CD4-positive, alpha-beta T cell (primary cell): ENCODE data around the gene SND1. TPM values are rescaled to one million over a fixed set of nuclear protein-coding genes. Genes with fewer than 3 reads are reported as not detected.

Experiments
- ATAC-seq: fragments of 200-7000 bp; cut with Tn5 transposase; one replicate; pipeline ENCODE4 v1.10.0; 2022; ENCODE audit warnings: mild to moderate bottlenecking; ENCODE audit not compliant: poor library complexity
- CTCF ChIA-PET: fragments of 350-600 bp; sonication (Branson Sonifier 250); formaldehyde crosslinking; loops from one replicate; lab custom pipeline; 2021; ENCODE audit warnings: antibody characterized with exemption, inconsistent platforms; lab: Charles Lee
- POLR2A ChIA-PET: fragments of 350-600 bp; sonication (Branson Sonifier 250); formaldehyde crosslinking; loops from one replicate; lab custom pipeline; 2021; ENCODE audit warnings: antibody characterized with exemption, inconsistent platforms; lab: Charles Lee
- DNase-seq, 14 experiments: peaks; one replicate each; pipeline ENCODE4 v3.0.0-alpha.2; 2013 to 2020; ENCODE audit warnings: mixed read lengths in 2 of 14
- H3K27ac ChIP-seq, 2 donors: one replicate each; pipeline versions ENCODE4 v1.5.1 to v1.7.0; 2013; ENCODE audit warnings: low read length in 2 of 2, low read depth in 1 of 2, mild to moderate bottlenecking in 1 of 2
- H3K27me3 ChIP-seq, 2 experiments: 1 replicate in 1 of 2; 2 replicates in 1 of 2; pipeline versions ENCODE4 v1.6.1 to v1.7.0; 2013; ENCODE audit warnings: low read length in 2 of 2, control low read depth in 1 of 2, mild to moderate bottlenecking in 1 of 2, moderate library complexity in 1 of 2; ENCODE audit not compliant: insufficient read depth in 2 of 2, control insufficient read depth in 1 of 2
- H3K36me3 ChIP-seq: one replicate; pipeline ENCODE4 v1.6.1; 2013; ENCODE audit warnings: low read length, control low read depth; ENCODE audit not compliant: insufficient read depth
- H3K4me1 ChIP-seq: one replicate; pipeline ENCODE4 v1.6.1; 2013; ENCODE audit warnings: low read length, control low read depth; ENCODE audit not compliant: insufficient read depth
- H3K4me3 ChIP-seq: one replicate; pipeline ENCODE4 v1.5.1; 2013; ENCODE audit warnings: mild to moderate bottlenecking, low read length, moderate library complexity
- H3K9me3 ChIP-seq, 2 experiments: 1 replicate in 1 of 2; 2 replicates in 1 of 2; pipeline versions ENCODE4 v1.6.1 to v1.7.0; 2013; ENCODE audit warnings: low read length in 2 of 2, mild to moderate bottlenecking in 2 of 2, control low read depth in 1 of 2, moderate library complexity in 1 of 2; ENCODE audit not compliant: control insufficient read depth in 1 of 2, insufficient read depth in 1 of 2
- H3K27ac Mint-ChIP-seq: one replicate; pipeline ENCODE4 v1.8.0; 2020; ENCODE audit warnings: mixed read lengths
- H3K27me3 Mint-ChIP-seq: one replicate; pipeline ENCODE4 v1.8.0; 2021; ENCODE audit warnings: mixed read lengths
- H3K36me3 Mint-ChIP-seq: one replicate; pipeline ENCODE4 v1.8.0; 2021; ENCODE audit warnings: low read depth, mixed read lengths
- H3K4me1 Mint-ChIP-seq: one replicate; pipeline ENCODE4 v1.8.0; 2021; ENCODE audit warnings: low read depth, mixed read lengths
- H3K4me3 Mint-ChIP-seq: one replicate; pipeline ENCODE4 v1.8.0; 2020; ENCODE audit warnings: mild to moderate bottlenecking, mixed read lengths
- H3K9me3 Mint-ChIP-seq: one replicate; pipeline ENCODE4 v1.8.0; 2020; ENCODE audit warnings: mixed read lengths
- intact Hi-C, 2 experiments: fragments of 100-400 bp; cut with DNase I in 1 of 2; cut with micrococcal nuclease in 1 of 2; formaldehyde crosslinking; loops; one replicate each; pipeline versions ENCODE4 v1.15.1 to v1.9.0; 2023 to 2025; cut with DNase I, micrococcal nuclease
- total RNA-seq, 174 experiments: library from RNA in 2 of 174; stranded (reverse) in 2 of 174; gene quantifications; one replicate each; pipeline ENCODE4 v1.2.3 and lab custom pipeline; 2021 to 2026
- TF ChIP-seq, protein P1 (sequence below): fragments of 200-600 bp; IDR thresholded peaks from one replicate; pipeline ENCODE4 v1.8.0; 2022; ENCODE audit warnings: antibody characterized with exemption, mild to moderate bottlenecking

Gene SND1
- total RNA-seq, 2 experiments from 2014 or later: 104 to 113 TPM

DNA sequence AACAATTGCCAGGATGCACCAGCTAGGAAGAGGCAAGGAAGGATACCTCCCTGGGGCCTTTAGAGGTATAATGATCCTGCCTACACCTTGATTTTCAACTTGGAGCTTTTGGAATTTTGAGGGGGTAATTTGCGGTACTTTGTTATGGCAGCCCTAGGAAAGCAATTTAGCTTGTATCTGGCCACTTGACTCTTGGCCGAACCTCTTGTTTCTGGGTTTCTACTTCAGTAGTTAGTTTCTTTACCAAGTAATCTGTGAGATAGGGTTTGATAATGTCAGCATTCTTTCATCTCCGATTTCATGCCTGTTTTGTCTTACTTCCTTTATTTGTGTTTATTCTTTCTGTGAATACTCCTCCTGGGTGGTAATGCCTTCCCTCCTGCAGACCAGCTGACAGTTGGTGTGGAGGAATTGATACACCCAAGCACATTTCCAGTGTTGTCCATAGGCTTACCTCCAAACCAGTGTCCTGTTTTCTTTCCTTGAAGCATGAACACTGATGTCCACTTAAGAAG is 163.7 kb downstream of the SND1 start:
- ChIA-PET POLR2A (no interaction called here), CTCF (interaction anchor here (0.7 kb wide), 2 partner anchors 27 to 71 kb away, joined by 3 read pairs; no protein-coding TSS in a partner anchor)
- Histone ChIP-seq H3K36me3 (peaks cover 2% of the 10 kb centered on the region), H3K27me3 (no peaks in the 10 kb centered on the region), H3K9me3 (no peaks in the 10 kb centered on the region), H3K4me3 (no peak overlapping the region), H3K4me1 (no peaks in the 10 kb centered on the region), H3K27ac (no peak overlapping the region)
- no peak overlapping the region for H3K4me3 Mint-ChIP-seq
- intact Hi-C loops: no loop called here
- TF ChIP-seq, protein P1, sequence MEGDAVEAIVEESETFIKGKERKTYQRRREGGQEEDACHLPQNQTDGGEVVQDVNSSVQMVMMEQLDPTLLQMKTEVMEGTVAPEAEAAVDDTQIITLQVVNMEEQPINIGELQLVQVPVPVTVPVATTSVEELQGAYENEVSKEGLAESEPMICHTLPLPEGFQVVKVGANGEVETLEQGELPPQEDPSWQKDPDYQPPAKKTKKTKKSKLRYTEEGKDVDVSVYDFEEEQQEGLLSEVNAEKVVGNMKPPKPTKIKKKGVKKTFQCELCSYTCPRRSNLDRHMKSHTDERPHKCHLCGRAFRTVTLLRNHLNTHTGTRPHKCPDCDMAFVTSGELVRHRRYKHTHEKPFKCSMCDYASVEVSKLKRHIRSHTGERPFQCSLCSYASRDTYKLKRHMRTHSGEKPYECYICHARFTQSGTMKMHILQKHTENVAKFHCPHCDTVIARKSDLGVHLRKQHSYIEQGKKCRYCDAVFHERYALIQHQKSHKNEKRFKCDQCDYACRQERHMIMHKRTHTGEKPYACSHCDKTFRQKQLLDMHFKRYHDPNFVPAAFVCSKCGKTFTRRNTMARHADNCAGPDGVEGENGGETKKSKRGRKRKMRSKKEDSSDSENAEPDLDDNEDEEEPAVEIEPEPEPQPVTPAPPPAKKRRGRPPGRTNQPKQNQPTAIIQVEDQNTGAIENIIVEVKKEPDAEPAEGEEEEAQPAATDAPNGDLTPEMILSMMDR: no peak
- no peaks in the 10 kb centered on the region for H3K27me3 Mint-ChIP-seq
- peaks cover 1% of the 10 kb centered on the region for H3K36me3 Mint-ChIP-seq
- ATAC-seq (no peak), DNase-seq (no peak)
- H3K9me3 Mint-ChIP-seq: no peaks in the 10 kb centered on the region
- H3K27ac Mint-ChIP-seq: no peak overlapping the region
- H3K4me1 Mint-ChIP-seq: peaks cover 76% of the 10 kb centered on the region

DNA sequence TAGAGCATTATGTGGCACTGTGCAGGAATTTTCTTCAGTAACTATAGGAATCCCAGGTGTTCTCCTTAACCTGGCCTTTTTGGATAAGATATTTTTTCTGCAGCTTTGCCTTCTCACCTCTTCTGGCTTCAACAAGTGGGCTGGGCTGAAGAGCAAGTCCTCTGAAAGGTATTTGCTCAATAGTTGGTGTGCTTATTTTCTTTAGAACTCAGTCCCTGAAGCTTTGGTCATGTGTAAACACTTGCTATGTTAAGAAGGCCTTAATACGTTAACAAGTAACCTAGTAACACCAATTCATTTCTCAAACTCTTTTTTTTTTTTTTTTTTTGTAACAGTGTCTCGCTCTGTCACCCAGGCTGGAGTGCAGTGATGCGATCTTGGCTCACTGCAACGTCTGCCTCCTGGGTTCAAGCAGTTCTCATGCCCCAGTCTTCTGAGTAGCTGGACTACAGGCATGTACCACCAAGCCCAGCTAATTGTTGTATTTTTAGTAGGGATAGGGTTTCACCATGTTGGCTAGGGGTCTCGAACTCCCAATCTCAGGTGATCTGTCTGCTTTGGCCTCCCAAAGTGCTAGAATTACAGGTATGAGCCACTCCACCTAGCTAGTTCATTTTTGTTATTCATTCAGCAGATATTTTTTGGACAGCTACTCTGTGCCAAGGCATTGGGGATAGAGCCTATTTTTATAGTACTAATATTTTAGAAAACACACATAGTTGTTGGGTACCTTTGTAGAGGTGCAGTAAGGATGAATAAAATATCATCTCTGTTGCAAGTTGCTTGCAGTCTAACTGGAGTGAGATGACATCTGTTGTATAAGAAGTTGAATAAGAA is 164.6 kb downstream of the SND1 start:
- no peaks in the 10 kb centered on the region for H3K36me3 ChIP-seq
- intact Hi-C loops: no loop called here
- Mint-ChIP-seq H3K27me3 (no peaks in the 10 kb centered on the region), H3K9me3 (no peaks in the 10 kb centered on the region), H3K36me3 (no peaks in the 10 kb centered on the region), H3K4me1 (peaks cover 78% of the 10 kb centered on the region), H3K27ac (no peak overlapping the region), H3K4me3 (no peak overlapping the region)
- H3K27ac ChIP-seq: no peak overlapping the region
- no peaks in the 10 kb centered on the region for H3K4me1 ChIP-seq
- no peaks in the 10 kb centered on the region for H3K27me3 ChIP-seq
- no peak for DNase-seq
- no peak for ATAC-seq
- no peaks in the 10 kb centered on the region for H3K9me3 ChIP-seq
- TF ChIP-seq, protein P1: no peak
- ChIA-PET POLR2A (interaction anchor here (0.7 kb wide), 1 partner anchor 11 kb away, joined by 3 read pairs; no protein-coding TSS in a partner anchor), CTCF (interaction anchor here (0.7 kb wide), 2 partner anchors 28 to 70 kb away, joined by 3 read pairs; no protein-coding TSS in a partner anchor)
- no peak overlapping the region for H3K4me3 ChIP-seq

DNA sequence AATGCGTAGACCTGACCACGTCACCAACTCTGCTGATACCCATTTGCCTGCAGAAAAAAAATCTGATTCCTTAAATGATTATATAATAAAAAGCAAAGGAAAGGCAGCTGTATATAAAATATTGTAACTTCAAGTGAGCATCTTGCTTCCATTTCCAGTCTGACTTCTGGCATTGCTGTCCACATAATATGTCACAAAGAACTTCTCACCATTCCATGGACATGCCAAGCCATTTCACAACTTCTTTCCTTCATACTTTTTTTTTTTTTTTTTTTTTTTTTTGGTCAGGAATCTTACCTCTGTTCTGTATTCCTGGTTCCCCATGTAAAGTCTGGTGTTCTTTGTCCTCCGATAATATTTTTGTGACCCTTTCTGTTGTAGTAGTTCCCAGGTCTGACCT is 165.5 kb downstream of the SND1 start:
- Mint-ChIP-seq H3K27me3 (no peaks in the 10 kb centered on the region), H3K9me3 (no peaks in the 10 kb centered on the region), H3K4me3 (no peak overlapping the region), H3K27ac (no peak overlapping the region), H3K36me3 (no peaks in the 10 kb centered on the region), H3K4me1 (peaks cover 72% of the 10 kb centered on the region)
- H3K4me3 ChIP-seq: no peak overlapping the region
- no peak overlapping the region for H3K27ac ChIP-seq
- ChIA-PET CTCF (no interaction called here), POLR2A (no interaction called here)
- H3K4me1 ChIP-seq: no peaks in the 10 kb centered on the region
- H3K27me3 ChIP-seq: no peaks in the 10 kb centered on the region
- no peak for ATAC-seq
- TF ChIP-seq, protein P1: no peak
- H3K9me3 ChIP-seq: no peaks in the 10 kb centered on the region
- intact Hi-C loops: no loop called here
- H3K36me3 ChIP-seq: no peaks in the 10 kb centered on the region
- no peak for DNase-seq
